Hepatic stellate cell (primary cell): ENCODE results near the gene GJA5.

Source experiments
- DNase-seq: peaks from one replicate; pipeline ENCODE4 v3.0.0; 2011; ENCODE audit warnings: low spot score

Gene GJA5

DNA sequence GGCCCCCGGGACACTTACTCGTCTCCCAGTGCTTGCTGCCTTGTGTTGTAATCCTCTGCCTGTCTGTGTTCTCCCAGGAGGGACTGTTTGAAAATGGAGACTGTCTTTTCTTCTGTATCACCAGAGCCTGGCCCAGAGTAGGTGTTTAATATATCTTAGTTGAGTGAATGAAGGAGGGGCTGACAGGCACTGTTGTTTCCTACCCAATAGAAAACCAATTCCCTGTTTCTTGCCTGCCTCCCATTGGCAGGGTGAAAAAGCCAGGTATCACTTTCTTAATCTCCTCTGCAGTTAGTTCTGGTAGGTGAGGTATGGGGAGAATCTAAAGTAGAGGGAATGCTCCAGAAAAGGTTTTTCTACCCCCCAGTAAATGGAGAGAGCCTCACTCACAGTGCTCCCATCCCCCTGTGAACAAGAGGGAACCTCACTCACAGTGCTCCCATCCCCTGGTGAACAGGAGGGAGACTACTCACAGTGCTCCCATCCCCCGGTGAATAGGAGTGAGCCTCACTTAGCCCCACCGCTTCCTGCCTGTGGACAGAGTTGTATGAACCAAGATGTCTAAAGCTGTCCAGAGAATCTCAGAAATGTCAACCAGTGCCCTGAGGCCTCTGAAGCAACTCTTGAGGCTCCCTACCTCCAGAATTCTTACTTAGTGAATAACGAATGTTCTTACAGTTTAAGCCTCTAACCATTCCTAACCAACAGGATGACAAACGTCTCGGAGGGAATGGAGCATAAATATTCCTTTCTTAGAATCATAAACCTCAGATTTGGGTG is at the start of gene GJA5:
TSS of gene GJA5 (minus strand) at position 122 of the 780 bp plus-strand sequence. CDS start 1,364 bp downstream, outside the sequence.
- DNase-seq = no peak

DNA sequence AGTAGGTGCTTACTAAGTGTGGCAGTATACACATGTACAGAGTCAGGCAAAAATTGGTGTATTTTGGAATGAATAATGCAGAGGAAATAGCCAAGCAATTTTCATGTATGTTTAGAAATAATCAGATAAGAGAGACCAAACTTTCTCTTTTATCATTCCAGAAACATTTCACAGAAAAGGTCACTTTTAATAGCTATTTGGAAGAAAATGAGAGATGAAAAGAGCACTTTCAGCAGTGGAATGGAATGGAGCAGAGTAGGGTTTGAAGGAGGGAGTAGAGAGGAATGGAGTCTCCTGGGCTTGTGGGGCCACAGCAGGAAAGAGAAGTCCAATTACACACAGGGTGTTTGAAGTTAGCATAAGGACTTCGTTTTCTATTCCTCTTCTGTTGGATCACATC is 48.8 kb upstream of the GJA5 start:
- DNase-seq = no peak

GRCh38 chr1:147808025-147808424 is 47.6 kb upstream of the GJA5 start:
- no peak for DNase-seq

DNA sequence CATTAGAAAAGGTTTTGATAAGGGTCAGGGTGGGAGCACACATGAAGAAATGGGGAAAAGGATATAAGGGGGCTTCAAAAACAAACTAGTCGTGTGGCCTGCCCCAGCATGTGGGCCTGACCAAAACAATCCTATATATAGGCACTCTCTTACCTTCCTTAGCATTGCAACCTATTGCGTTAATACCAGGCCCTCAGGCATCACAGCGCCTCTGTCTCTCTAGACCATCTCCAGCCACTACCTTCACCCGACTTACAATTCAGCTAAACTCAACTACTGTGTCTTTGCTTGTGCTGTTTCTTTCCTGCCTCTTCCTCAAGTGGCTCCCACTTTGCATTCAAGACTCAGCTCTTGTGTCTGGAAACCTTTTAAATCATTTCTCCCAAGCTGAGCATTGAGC is 47.0 kb upstream of the GJA5 start:
- DNase-seq = no peak

GRCh38 chr1:147804942-147805723 is 44.7 kb upstream of the GJA5 start:
- no peak for DNase-seq

GRCh38 chr1:147800804-147801203 is 40.4 kb upstream of the GJA5 start:
- DNase-seq = no peak

- DNase-seq = no peak
Measured at GRCh38 chr1:147798731-147799130, 38.3 kb upstream of the GJA5 start.

GRCh38 chr1:147794570-147794969 is 34.2 kb upstream of the GJA5 start:
- DNase-seq = no peak

GRCh38 chr1:147791876-147792275 is 31.5 kb upstream of the GJA5 start:
- DNase-seq = no peak

DNA sequence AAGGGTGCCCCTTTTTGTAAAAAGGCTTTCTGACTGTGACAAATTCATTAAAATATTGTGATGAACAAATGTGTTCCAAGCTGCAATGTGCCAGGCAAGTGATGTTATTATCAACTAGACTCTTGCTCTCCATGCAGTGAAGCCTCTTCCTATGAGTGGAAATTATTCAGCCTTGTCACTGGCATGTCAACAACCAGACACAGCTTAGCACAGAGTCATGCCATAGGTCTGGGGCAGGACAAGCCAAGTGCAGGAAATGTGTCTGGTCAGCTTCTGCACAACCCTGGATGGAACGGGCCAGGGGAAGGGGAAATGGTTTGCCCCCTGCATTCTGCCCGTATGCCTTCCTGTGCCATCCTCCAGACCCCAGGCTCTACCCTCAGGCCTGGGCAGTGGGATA is 27.4 kb upstream of the GJA5 start:
- no peak for DNase-seq

DNA sequence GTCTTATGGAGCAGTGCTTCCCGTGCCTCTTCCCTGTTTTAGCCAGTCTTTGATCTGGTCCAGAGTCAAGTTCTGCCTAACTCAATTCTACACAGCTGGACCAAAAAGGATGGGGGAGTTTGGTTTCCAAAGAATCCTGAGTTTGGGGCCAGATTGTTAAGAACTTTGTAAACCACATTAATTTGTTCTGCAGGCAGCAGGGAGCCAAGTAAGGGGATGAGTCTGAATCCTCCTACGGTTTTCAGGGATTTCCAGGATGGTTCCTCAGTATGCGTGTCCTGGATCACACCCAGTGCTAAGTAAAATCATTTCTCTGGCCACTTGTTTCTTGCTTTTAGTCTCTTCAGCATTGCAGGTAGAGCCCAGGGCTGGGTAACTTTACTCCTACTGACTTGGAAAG is 26.1 kb upstream of the GJA5 start:
- DNase-seq = no peak

- no peak for DNase-seq
Measured at GRCh38 chr1:147785794-147786506, 25.5 kb upstream of the GJA5 start.

- DNase-seq = no peak
Measured at GRCh38 chr1:147784941-147785340, 24.5 kb upstream of the GJA5 start.

DNA sequence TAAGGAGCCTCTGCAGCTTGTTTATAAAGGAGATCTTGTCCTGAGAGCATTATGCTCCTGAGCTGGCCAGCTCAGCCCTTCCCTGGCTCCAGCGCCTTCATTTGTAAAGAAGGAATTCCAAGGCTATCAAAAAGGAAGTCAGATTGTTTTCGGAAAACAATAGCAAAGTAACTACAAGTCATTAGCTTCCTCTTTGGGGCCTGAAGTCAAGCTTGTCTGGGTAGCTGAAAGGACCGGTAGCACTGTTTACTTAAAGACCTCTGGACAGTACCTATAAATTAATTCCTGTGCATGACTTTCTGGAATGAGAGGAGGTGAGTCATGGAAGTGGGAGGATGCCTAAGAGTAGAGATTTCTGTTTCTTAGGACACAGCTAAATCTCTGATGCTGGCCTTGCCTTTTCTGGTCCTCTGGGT is 20.7 kb upstream of the GJA5 start:
- DNase-seq = no peak

DNA sequence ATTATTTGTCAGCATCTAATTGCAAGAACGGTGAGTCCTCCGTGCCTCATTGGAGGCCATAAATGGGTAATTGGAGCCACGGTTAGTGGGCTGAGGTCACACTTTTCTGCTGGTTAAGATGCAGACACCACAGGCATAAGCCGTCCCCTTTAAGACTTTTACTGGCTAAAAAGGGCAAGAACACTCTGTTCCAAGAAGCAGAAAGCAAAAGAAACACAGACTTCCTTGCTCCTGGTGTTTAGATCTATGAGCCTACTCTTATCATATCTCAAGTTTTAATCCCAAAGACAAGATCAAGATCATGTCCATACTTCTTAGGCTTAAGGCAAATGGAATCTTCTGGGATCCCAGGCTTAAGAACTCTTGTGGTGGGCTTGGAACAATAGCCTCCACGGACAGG is 17.3 kb upstream of the GJA5 start:
- DNase-seq = no peak

GRCh38 chr1:147773215-147773715 is 12.9 kb upstream of the GJA5 start:
- DNase-seq = no peak

DNA sequence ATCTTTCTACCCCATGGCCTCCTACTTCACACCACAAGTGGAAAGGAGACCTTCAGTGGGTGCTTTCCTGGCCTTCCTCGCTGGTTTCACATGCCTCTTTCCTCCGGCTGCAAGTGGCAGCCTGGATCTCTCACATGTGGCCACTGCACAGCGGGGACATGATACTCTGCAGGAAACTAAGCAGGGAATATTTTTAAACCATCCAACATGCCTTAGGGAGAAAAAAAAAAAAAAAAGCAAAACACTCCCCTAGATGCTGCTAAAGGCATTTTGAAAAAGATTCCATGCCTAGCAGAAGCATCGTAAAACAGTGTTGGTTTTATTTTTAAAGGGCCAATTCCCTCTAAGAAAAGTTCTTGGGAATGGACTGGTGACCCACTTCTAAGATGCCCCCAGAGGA is 12.2 kb upstream of the GJA5 start:
- DNase-seq = no peak

- DNase-seq = no peak
Measured at GRCh38 chr1:147771226-147772125, 11.1 kb upstream of the GJA5 start.

- no peak for DNase-seq
Measured at GRCh38 chr1:147769106-147769505, 8.7 kb upstream of the GJA5 start.

DNA sequence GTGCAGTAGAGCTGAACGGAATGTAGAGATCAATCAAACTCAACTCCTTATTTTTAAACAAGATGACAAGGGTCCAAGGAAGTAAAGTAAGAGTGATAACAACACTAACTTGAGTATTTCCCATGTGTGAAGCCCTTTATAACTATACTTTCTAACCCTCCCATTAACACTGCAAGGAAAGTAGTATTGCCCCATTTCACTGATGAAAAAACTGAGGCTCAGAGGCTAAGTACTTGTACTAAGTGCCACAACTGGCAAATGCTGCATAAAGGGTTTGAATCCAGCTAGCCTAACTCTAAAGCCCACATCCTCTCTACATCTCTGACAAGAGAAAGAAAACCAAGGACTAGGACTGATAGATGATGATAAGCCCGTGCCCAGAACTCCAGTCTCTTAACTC is 8.2 kb upstream of the GJA5 start:
- DNase-seq = no peak

DNA sequence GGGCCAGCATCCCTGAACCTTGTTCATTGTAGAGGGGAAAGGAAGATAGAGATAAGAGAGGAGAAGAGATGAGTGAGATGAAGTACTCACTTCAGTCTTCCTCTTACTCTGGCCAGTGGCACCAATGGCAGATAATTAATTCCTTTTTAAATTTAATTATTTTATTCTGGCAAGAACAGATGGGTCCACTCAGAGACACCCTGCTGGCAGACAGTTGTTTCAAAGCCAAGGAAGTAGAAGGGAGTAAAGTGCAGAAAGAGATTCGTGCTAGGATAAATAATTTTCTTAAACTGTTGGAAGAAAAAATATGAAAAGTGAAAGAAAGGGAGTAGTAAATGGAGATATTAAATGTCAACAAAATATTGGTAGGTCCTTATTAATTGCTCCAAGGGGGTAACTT is 7.7 kb upstream of the GJA5 start:
- DNase-seq = no peak
